OCI-LY1 (cell line): Measurements from ENCODE around the gene TNFSF9.

Experiments
- H2AFZ ChIP-seq: fragments of 200-600 bp; sonication (generic), shearing (Covaris generic); 2 replicates; pipeline ENCODE4 v1.6.0; 2014; ENCODE audit warnings: antibody characterized with exemption, mild to moderate bottlenecking, low read length
- H3F3A ChIP-seq: fragments of 200-600 bp; sonication (generic), shearing (Covaris generic); 2 replicates; pipeline ENCODE4 v1.6.0; 2014; ENCODE audit warnings: mild to moderate bottlenecking, antibody characterized with exemption, low read length, moderate library complexity; ENCODE audit not compliant: insufficient read depth
- H3K27ac ChIP-seq: fragments of 200-600 bp; sonication (generic); 2 replicates; pipeline ENCODE4 v1.5.1; 2014; ENCODE audit warnings: low read length, mixed run types, mild to moderate bottlenecking, low read depth; ENCODE audit not compliant: poor library complexity, severe bottlenecking
- H3K27me3 ChIP-seq: fragments of 200-600 bp; sonication (generic); 2 replicates; pipeline ENCODE4 v1.6.0; 2014; ENCODE audit warnings: antibody characterized with exemption, mild to moderate bottlenecking, low read length, moderate library complexity; ENCODE audit not compliant: insufficient read depth
- H3K36me3 ChIP-seq: fragments of 200-600 bp; sonication (generic); 2 replicates; pipeline ENCODE4 v1.6.1; 2014; ENCODE audit warnings: mild to moderate bottlenecking, antibody characterized with exemption, low read length, moderate library complexity, mixed read lengths; ENCODE audit not compliant: insufficient read depth
- H3K4me1 ChIP-seq: fragments of 200-600 bp; sonication (generic); 2 replicates; pipeline ENCODE4 v1.5.1; 2014; ENCODE audit warnings: mild to moderate bottlenecking, low read length, moderate library complexity; ENCODE audit not compliant: insufficient read depth, severe bottlenecking
- H3K4me2 ChIP-seq: fragments of 200-600 bp; sonication (generic), shearing (Covaris generic); 2 replicates; pipeline ENCODE4 v1.6.1; 2014; ENCODE audit warnings: low read length
- H3K4me3 ChIP-seq: fragments of 200-600 bp; sonication (generic); 2 replicates; pipeline ENCODE4 v1.5.1; 2014; ENCODE audit warnings: low read length, low read depth, mild to moderate bottlenecking, mixed read lengths; ENCODE audit not compliant: poor library complexity, severe bottlenecking
- H3K79me2 ChIP-seq: fragments of 200-600 bp; shearing (Covaris generic); 2 replicates; pipeline ENCODE4 v1.6.1; 2016; ENCODE audit warnings: mixed run types, low read length, mixed read lengths; ENCODE audit not compliant: insufficient read depth
- H3K9ac ChIP-seq: fragments of 200-600 bp; sonication (generic), shearing (Covaris generic); 2 replicates; pipeline ENCODE4 v1.6.1; 2014; ENCODE audit warnings: mild to moderate bottlenecking, low read length, mixed read lengths
- H3K9me2 ChIP-seq: fragments of 200-600 bp; sonication (generic), shearing (Covaris generic); 2 replicates; pipeline ENCODE4 v1.6.1; 2014; ENCODE audit warnings: low read depth, mild to moderate bottlenecking, low read length, mixed read lengths
- H3K9me3 ChIP-seq: fragments of 200-600 bp; shearing (Covaris generic); 2 replicates; pipeline ENCODE4 v1.6.1; 2014; ENCODE audit warnings: low read length, mixed read lengths
- H4K20me1 ChIP-seq: fragments of 200-600 bp; sonication (generic), shearing (Covaris generic); 2 replicates; pipeline ENCODE4 v1.6.0; 2016; ENCODE audit warnings: mild to moderate bottlenecking, low read length; ENCODE audit not compliant: insufficient read depth
- EZH2 ChIP-seq: fragments of 200-600 bp; sonication (generic), shearing (Covaris generic); IDR thresholded peaks from 2 replicates; pipeline ENCODE4 v1.8.0; 2017; ENCODE audit warnings: borderline replicate concordance, mixed run types, mild to moderate bottlenecking, antibody characterized with exemption, low read length, moderate library complexity, mixed read lengths
- TF ChIP-seq, protein P1 (sequence below): fragments of 200-600 bp; sonication (generic), shearing (Covaris generic); IDR thresholded peaks from 2 replicates; pipeline ENCODE4 v1.5.1; 2017; ENCODE audit warnings: mild to moderate bottlenecking, antibody characterized with exemption, low read length, moderate library complexity, mixed read lengths

Gene TNFSF9

GRCh38 chr19:6572217-6572616, 41.4 kb downstream of the TNFSF9 start:
- no peak overlapping the region for H3K9ac ChIP-seq
- peak overlapping the region; percentile 19; the same call in 1 of the 2 replicates for H3K4me2 ChIP-seq
- peak overlapping the region; percentile 57 for H3K27ac ChIP-seq
- peaks cover 6% of the 10 kb centered on the region; the same call in 1 of the 2 replicates for H3K9me3 ChIP-seq
- H3K9me2 ChIP-seq, result no peaks in the 10 kb centered on the region
- no peaks in the 10 kb centered on the region for H3K79me2 ChIP-seq
- H2AFZ ChIP-seq, result no peak overlapping the region
- peaks cover 8% of the 10 kb centered on the region for H3F3A ChIP-seq
- H3K27me3 ChIP-seq, result no peaks in the 10 kb centered on the region; the same call in 1 of the 2 replicates
- no peaks in the 10 kb centered on the region; the same call in 1 of the 2 replicates for H3K36me3 ChIP-seq
- H3K4me1 ChIP-seq, result peaks cover 43% of the 10 kb centered on the region
- no peak overlapping the region for H3K4me3 ChIP-seq
- no peaks in the 10 kb centered on the region for H4K20me1 ChIP-seq
- TF ChIP-seq, protein P1, sequence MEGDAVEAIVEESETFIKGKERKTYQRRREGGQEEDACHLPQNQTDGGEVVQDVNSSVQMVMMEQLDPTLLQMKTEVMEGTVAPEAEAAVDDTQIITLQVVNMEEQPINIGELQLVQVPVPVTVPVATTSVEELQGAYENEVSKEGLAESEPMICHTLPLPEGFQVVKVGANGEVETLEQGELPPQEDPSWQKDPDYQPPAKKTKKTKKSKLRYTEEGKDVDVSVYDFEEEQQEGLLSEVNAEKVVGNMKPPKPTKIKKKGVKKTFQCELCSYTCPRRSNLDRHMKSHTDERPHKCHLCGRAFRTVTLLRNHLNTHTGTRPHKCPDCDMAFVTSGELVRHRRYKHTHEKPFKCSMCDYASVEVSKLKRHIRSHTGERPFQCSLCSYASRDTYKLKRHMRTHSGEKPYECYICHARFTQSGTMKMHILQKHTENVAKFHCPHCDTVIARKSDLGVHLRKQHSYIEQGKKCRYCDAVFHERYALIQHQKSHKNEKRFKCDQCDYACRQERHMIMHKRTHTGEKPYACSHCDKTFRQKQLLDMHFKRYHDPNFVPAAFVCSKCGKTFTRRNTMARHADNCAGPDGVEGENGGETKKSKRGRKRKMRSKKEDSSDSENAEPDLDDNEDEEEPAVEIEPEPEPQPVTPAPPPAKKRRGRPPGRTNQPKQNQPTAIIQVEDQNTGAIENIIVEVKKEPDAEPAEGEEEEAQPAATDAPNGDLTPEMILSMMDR, result no peak
- TF ChIP-seq EZH2, result no peak

DNA sequence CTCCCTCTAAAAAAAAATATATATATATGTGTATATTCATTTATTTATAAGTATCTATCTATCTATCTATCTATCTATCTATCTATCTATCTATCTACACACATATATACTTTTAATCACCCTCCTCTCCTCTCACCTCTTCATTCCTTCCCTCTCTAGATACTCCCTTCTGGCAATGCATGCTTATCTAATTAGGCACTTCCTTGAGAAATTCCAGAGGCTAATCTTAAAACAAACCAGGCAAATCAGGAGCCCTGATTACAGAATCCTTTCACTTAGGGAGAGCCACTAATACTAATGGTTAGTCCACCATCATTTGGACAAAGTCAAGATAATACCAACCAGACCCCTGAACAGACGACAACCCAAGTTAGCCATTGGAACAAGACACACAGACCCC, 42.5 kb downstream of the TNFSF9 start:
- H3K36me3 ChIP-seq, result no peaks in the 10 kb centered on the region; the same call in 1 of the 2 replicates
- H2AFZ ChIP-seq, result no peak overlapping the region
- TF ChIP-seq EZH2, result no peak
- TF ChIP-seq, protein P1, result no peak
- H3K9me2 ChIP-seq, result no peaks in the 10 kb centered on the region
- no peaks in the 10 kb centered on the region for H3K27me3 ChIP-seq
- peaks cover 14% of the 10 kb centered on the region for H3F3A ChIP-seq
- peaks cover 54% of the 10 kb centered on the region for H3K4me1 ChIP-seq
- peak overlapping the region; percentile 57 for H3K27ac ChIP-seq
- H3K9ac ChIP-seq, result no peak overlapping the region
- no peaks in the 10 kb centered on the region for H4K20me1 ChIP-seq
- no peak overlapping the region for H3K4me3 ChIP-seq
- H3K9me3 ChIP-seq, result no peaks in the 10 kb centered on the region; the same call in 1 of the 2 replicates
- no peaks in the 10 kb centered on the region for H3K79me2 ChIP-seq
- H3K4me2 ChIP-seq, result no peak overlapping the region

DNA sequence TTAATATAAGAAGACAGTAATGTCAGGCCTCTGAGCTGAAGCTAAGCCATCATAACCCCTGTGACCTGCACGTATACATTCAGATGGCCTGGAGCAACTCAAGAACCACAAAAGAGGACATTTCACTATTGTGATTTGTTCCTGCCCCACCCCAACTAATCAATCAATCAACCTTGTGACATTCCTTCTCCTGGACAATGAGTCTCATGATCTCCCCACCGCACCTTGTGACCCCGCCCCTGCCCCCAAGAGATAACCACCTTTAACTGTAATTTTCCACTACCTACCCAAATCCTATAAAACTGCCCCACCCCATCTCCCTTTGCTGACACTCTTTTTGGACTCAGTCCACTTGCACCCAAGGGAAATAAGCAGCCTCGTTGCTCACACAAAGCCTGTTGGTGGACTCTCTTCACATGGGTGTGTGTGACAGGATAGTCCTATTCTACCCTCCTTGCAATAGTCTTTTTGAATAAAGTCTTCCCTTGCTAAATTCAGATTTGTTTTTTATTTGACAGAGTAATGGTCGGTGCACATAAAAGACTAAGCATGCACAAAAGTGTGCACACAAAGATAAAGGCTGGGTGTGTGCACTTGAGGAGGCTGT, 46.1 kb downstream of the TNFSF9 start:
- H3K4me2 ChIP-seq, result peak overlapping the region; percentile 57
- H3K36me3 ChIP-seq, result no peaks in the 10 kb centered on the region
- H3F3A ChIP-seq, result peaks cover 20% of the 10 kb centered on the region
- no peak overlapping the region for H2AFZ ChIP-seq
- no peaks in the 10 kb centered on the region for H3K9me2 ChIP-seq
- H3K4me3 ChIP-seq, result peak overlapping the region; percentile 33
- peak overlapping the region; percentile 100 for H3K27ac ChIP-seq
- H3K27me3 ChIP-seq, result no peaks in the 10 kb centered on the region
- H3K9ac ChIP-seq, result peak overlapping the region; percentile 78
- H3K79me2 ChIP-seq, result no peaks in the 10 kb centered on the region
- H3K4me1 ChIP-seq, result peaks cover 87% of the 10 kb centered on the region
- no peak for TF ChIP-seq EZH2
- TF ChIP-seq, protein P1, result no peak
- no peaks in the 10 kb centered on the region for H3K9me3 ChIP-seq
- no peaks in the 10 kb centered on the region for H4K20me1 ChIP-seq
